GM12865 (cell line): ENCODE data around the gene TDRD12.
"Not testable (repeated sequence)": the region's sequence is repeated elsewhere in the genome, so short reads cannot be mapped to it uniquely, and the experiment has no call there.

Experiments used
- DNase-seq: peaks from one replicate; pipeline ENCODE4 v3.0.0; 2010; ENCODE audit warnings: low read depth
- H3K4me3 ChIP-seq: 2 replicates; pipeline ENCODE4 v1.5.1; 2011; ENCODE audit warnings: mild to moderate bottlenecking, low read depth, low read length, control low read depth
- CTCF ChIP-seq: IDR thresholded peaks from 2 replicates; pipeline ENCODE4 v1.5.1; 2011; ENCODE audit warnings: low read length, control low read depth, low read depth, inconsistent platforms; ENCODE audit not compliant: insufficient read depth; ENCODE audit errors: missing control alignments

The TDRD12 gene

GRCh38 chr19:32864318-32865007 lies 144.9 kb downstream of the TDRD12 start:
- no peak for TF ChIP-seq CTCF
- DNase-seq, result no peak
- H3K4me3 ChIP-seq, result no peak overlapping the region

DNA sequence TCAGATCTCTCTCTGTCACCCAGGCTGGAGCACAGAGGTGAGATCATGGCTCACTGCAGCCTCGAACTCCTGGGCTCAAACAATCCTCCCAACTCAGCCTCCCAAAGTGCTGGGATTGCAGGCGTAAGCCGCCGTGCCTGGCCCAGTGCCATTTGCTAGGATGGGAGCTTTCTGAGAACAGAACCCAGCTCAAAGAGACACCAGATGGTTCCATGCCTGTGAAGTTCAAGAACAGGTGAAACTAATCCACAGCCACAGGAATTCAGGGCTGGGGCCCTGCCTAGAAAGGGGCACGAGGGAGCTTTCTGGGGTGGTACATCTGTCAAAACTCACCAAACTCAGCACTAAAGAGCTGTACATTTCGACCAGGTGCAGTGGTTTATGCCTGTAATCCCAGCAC lies 145.8 kb downstream of the TDRD12 start:
- no peak for DNase-seq
- TF ChIP-seq CTCF, result no peak
- H3K4me3 ChIP-seq, result no peak overlapping the region

DNA sequence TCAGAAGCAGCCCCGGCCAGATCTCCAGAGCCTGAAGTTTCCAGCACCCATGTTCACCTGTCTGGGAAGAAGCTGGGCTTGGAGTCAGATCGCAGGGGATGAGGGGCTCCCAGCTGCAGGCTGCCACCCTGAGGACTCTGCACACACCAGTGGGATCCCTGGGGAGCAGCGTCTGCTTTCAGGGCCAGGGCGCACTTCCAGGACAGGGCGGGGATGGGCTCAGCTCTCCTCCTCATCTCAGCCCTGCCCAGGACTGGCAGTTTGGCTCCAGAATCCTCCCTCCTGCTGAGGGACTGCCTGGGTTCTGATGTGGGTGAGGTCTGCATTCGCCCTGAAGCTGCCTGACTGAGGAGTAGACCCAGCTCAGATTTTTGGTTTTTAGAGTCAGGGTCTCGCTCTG lies 146.5 kb downstream of the TDRD12 start:
- DNase-seq, result no peak
- H3K4me3 ChIP-seq, result no peak overlapping the region
- TF ChIP-seq CTCF, result no peak

- TF ChIP-seq CTCF, result no peak
- no peak for DNase-seq
- H3K4me3 ChIP-seq, result no peak overlapping the region
These were observed 147.1 kb downstream of the TDRD12 start for GRCh38 chr19:32866564-32867265.

DNA sequence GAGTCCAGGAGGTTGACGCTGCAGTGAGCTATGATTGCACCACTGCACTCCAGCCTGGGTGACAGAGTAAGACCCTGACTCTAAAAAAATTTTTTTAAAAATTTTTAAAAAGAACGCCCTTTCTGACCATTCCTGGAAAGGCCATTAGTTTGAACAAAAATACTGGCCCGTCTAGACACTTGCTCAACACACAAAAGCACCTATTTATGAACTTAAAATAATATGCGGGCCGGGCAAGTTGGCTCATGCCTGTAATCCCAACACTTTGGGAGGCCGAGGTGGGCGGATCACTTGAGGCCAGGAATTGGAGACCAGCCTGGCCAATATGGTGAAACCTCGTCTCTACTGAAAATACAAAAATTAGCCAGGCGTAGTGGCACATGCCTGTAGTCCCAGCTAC lies 147.9 kb downstream of the TDRD12 start:
- DNase-seq, H3K4me3 ChIP-seq: not testable (repeated sequence)

DNA sequence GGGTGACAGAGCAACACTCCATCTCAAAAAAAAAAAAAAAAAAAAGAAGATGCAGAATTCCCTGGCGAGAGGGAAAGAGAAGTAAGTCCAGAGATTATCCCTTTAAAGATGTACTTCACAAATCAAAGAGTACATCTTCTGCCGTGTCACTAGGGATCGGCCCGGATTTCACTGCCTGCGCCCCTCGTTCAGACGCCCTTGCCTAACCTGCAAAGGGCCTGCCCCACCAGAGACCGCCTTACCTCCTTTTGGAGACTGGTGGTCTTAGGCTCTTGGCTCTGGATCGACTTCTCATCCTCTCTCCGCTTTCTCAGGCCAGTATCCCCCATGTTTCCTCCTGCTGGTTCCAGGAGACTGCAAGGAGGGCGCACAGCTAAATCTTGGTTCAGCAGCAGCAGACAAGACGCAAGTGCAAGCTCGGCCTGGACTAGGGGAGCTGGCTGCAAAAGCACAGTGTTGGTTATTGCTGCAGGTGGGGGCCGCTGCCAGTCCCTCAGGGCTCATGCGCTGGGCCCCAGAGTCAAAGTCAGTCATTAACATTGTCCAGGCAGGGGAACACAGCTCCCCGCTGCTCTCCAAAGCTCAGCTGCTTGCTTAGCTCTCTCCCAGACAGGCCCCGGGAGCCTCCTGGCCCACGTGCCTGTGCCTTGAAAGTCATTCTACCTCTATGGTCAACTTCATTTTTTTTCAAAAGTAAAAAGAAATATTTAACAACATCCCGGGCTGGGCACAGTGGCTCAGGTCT lies 148.8 kb downstream of the TDRD12 start:
- no peak for DNase-seq
- TF ChIP-seq CTCF, result no peak
- no peak overlapping the region for H3K4me3 ChIP-seq

DNA sequence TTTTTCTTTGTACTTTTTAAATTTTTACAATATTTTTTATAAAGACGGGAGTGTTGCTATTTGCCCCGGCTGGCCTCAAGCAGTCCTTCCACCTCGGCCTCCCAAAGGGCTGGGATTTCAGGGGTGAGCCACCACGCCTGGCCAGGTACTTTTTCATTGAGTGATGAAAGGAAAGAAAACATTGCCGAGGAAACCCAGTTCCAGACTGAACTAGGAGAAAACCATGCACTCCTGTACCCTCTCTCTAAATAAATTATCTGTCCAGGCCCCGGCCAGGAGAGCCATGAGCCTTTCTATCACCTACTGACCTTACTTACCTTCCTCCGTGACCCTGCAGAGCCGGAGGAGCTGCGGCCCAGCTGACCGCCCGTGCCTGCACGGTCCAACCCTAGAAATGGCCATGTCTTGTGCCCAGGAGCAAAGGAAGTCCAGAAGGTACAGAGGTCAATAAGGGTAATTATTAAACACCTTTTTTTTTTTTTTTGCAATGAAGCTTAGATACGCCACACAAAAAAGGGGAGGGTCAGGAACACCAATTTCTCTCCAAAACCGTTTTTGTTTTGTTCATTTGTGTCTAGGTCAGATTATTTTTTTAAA lies 149.9 kb downstream of the TDRD12 start, which contains the start of gene SLC7A9:
Gene SLC7A9 (minus strand): TSS at position 399 of the 597 bp plus-strand sequence. CDS start 1,233 bp downstream, outside the sequence.
- H3K4me3 ChIP-seq, result no peak within 1 kb of the TSS
- no peak for TF ChIP-seq CTCF
- DNase-seq, result no peak
